IMR-90 (cell line): ENCODE data around the gene NUDT16. TPM values are rescaled to one million over a fixed set of nuclear protein-coding genes. Genes with fewer than 3 reads are reported as not detected.

Experiments used
- ATAC-seq: fragments of 200-7000 bp; cut with Tn5 transposase; 2 replicates; pipeline ENCODE4 v1.9.1; 2020; ENCODE audit warnings: low read depth, mild to moderate bottlenecking, moderate library complexity
- BruUV-seq: library from RNA; stranded (reverse); fragments of 400-500 nt; replicated peaks from 2 replicates; lab custom pipeline; 2021; lab: Mats Ljungman, UMichigan
- CTCF ChIA-PET: fragments of 300-600 bp; formaldehyde crosslinking; extraction: SDS; loops from one replicate; lab custom pipeline; 2021; ENCODE audit warnings: antibody characterized with exemption; lab: Yijun Ruan, JAX
- POLR2A ChIA-PET: fragments of 300-600 bp; sonication (Branson Sonifier 250); formaldehyde crosslinking; loops from one replicate; lab custom pipeline; 2022; ENCODE audit warnings: antibody characterized with exemption; ENCODE audit not compliant: unreplicated experiment; lab: Charles Lee
- DNase-seq: peaks from one replicate; pipeline ENCODE4 v3.0.0; 2013
- H2AFZ ChIP-seq: replicated peaks from 2 replicates; pipeline ENCODE3; 2013; ENCODE audit warnings: low read length, mild to moderate bottlenecking; ENCODE audit not compliant: poor library complexity
- H2AK5ac ChIP-seq: 2 replicates; pipeline ENCODE4 v1.6.1; 2013; ENCODE audit warnings: low read depth, low read length, inconsistent platforms
- H2AK9ac ChIP-seq: replicated peaks from 2 replicates; pipeline ENCODE3; 2013; ENCODE audit warnings: mild to moderate bottlenecking, low read depth, low read length, moderate library complexity; ENCODE audit not compliant: poor library complexity
- H2BK120ac ChIP-seq: 2 replicates; pipeline ENCODE4 v1.6.1; 2013; ENCODE audit warnings: low read depth, low read length, inconsistent platforms
- H2BK15ac ChIP-seq: 3 replicates; pipeline ENCODE4 v1.6.1; 2013; ENCODE audit warnings: low read depth, low read length, inconsistent platforms
- H2BK20ac ChIP-seq: 2 replicates; pipeline ENCODE4 v1.6.1; 2013; ENCODE audit warnings: low read depth, mild to moderate bottlenecking, inconsistent platforms, low read length, moderate library complexity
- H2BK5ac ChIP-seq: 2 replicates; pipeline ENCODE4 v1.6.1; 2013; ENCODE audit warnings: mild to moderate bottlenecking, low read depth, low read length, inconsistent platforms; ENCODE audit not compliant: poor library complexity, severe bottlenecking
- H3K14ac ChIP-seq: replicated peaks from 2 replicates; pipeline ENCODE4 v1.6.1; 2013; ENCODE audit warnings: low read depth, low read length, inconsistent platforms
- H3K18ac ChIP-seq: 2 replicates; pipeline ENCODE4 v1.6.1; 2013; ENCODE audit warnings: low read depth, low read length, control low read depth
- H3K23ac ChIP-seq: 2 replicates; pipeline ENCODE4 v1.6.1; 2013; ENCODE audit warnings: low read depth, low read length, inconsistent platforms
- H3K27ac ChIP-seq: 2 replicates; pipeline ENCODE4 v1.5.1; 2013; ENCODE audit warnings: mild to moderate bottlenecking, control low read depth, low read length; ENCODE audit not compliant: insufficient read depth
- H3K27me3 ChIP-seq: 2 replicates; pipeline ENCODE4 v1.6.1; 2013; ENCODE audit warnings: low read length; ENCODE audit not compliant: control insufficient read depth, insufficient read depth
- H3K36me3 ChIP-seq: 2 replicates; pipeline ENCODE4 v1.6.1; 2013; ENCODE audit warnings: low read length, mixed read lengths; ENCODE audit not compliant: control insufficient read depth, insufficient read depth
- H3K4ac ChIP-seq: 2 replicates; pipeline ENCODE4 v1.6.1; 2013; ENCODE audit warnings: low read depth, low read length, inconsistent platforms
- H3K4me1 ChIP-seq: 2 replicates; pipeline ENCODE4 v1.6.1; 2013; ENCODE audit warnings: low read length, mixed read lengths; ENCODE audit not compliant: control insufficient read depth, insufficient read depth
- H3K4me2 ChIP-seq: 2 replicates; pipeline ENCODE4 v1.6.1; 2013; ENCODE audit warnings: low read depth, mild to moderate bottlenecking, control low read depth, low read length, moderate library complexity
- H3K4me3 ChIP-seq: 2 replicates; pipeline ENCODE4 v1.5.1; 2013; ENCODE audit warnings: low read depth, mild to moderate bottlenecking, control low read depth, low read length, moderate library complexity; ENCODE audit not compliant: insufficient read depth
- H3K56ac ChIP-seq: 2 replicates; pipeline ENCODE4 v1.6.1; 2013; ENCODE audit warnings: low read length, inconsistent platforms; ENCODE audit not compliant: insufficient read depth; ENCODE audit errors: extremely low read depth
- H3K79me1 ChIP-seq, 2 experiments: 2 replicates each; pipeline ENCODE4 v1.6.1; 2013; ENCODE audit warnings: low read length in 2 of 2, inconsistent platforms in 1 of 2, low read depth in 1 of 2
- H3K9ac ChIP-seq: 2 replicates; pipeline ENCODE4 v1.6.1; 2013; ENCODE audit warnings: low read depth, low read length, control low read depth
- H3K9me1 ChIP-seq: 2 replicates; pipeline ENCODE4 v1.6.1; 2013; ENCODE audit warnings: low read length, inconsistent platforms; ENCODE audit not compliant: insufficient read depth
- H3K9me3 ChIP-seq: 2 replicates; pipeline ENCODE4 v1.6.1; 2013; ENCODE audit warnings: low read length; ENCODE audit not compliant: control insufficient read depth, insufficient read depth
- H4K20me1 ChIP-seq: 2 replicates; pipeline ENCODE4 v1.6.1; 2013; ENCODE audit warnings: low read length, inconsistent platforms; ENCODE audit not compliant: insufficient read depth
- H4K5ac ChIP-seq: 2 replicates; pipeline ENCODE4 v1.6.1; 2013; ENCODE audit warnings: mild to moderate bottlenecking, low read depth, low read length, control low read depth
- H4K8ac ChIP-seq, 2 experiments: 2 replicates each; pipeline ENCODE4 v1.6.1; 2013; ENCODE audit warnings: low read depth in 2 of 2, low read length in 2 of 2, control low read depth in 1 of 2, inconsistent platforms in 1 of 2
- H4K91ac ChIP-seq: 2 replicates; pipeline ENCODE4 v1.6.1; 2013; ENCODE audit warnings: low read depth, low read length, inconsistent platforms; ENCODE audit not compliant: insufficient read depth
- BHLHE40 ChIP-seq: fragments of 150-350 bp; IDR thresholded peaks from 2 replicates; pipeline ENCODE4 v1.6.1; 2016; ENCODE audit warnings: mild to moderate bottlenecking, low read depth, low read length
- POLR2A ChIP-seq: IDR thresholded peaks from 2 replicates; pipeline ENCODE4 v1.6.1; 2012; ENCODE audit warnings: mild to moderate bottlenecking, low read depth, low read length
- WGBS, 2 experiments: methylation state at CpG; one replicate each; pipeline versions ENCODE4 v1.1.5 to v1.1.7; 2013; ENCODE audit warnings: missing lambda C conversion rate in 2 of 2; ENCODE audit not compliant: insufficient read length in 1 of 2; ENCODE audit errors: extremely low coverage in 2 of 2; 5-methylcytosine and 5-hydroxymethylcytosine counted together
- dilution Hi-C: fragments of 300-500 bp; cut with HindIII; formaldehyde crosslinking; loops from one replicate; pipeline ENCODE4 v1.14.3; 2018; ENCODE audit warnings: low sequenced_read_pairs; ENCODE audit not compliant: unreplicated experiment
- in situ Hi-C: fragments of 300-500 bp; cut with MboI; formaldehyde crosslinking; loops from 3 replicates; pipeline ENCODE4 v1.14.3; 2019; ENCODE audit warnings: low sequenced_read_pairs, inconsistent platforms, mixed read lengths
- intact Hi-C: fragments of 100-400 bp; cut with micrococcal nuclease; formaldehyde crosslinking; loops from 2 replicates; pipeline ENCODE4 v1.10.0; 2022
- polyA plus RNA-seq, 3 experiments: library from polyadenylated mRNA; depleted of rRNA; stranded (reverse); fragments of >200 nt; gene quantifications; 2 replicates each; pipeline ENCODE4 v1.2.3, GENCODE V29; 2012; ENCODE audit warnings: low replicate concordance in 1 of 3
- total RNA-seq: library from RNA; depleted of rRNA; stranded (reverse); fragments of >200 nt; gene quantifications from 2 replicates; pipeline ENCODE4 v1.2.3, GENCODE V29; 2012

NUDT16 gene
- total and polyA plus RNA-seq, 2 of the 4 experiments (the other 2 are of a cell fraction) = 8.9 to 10.4 TPM

GRCh38 chr3:131349946-131350347, 31.6 kb upstream of the NUDT16 start:
- no peak overlapping the region for H2BK5ac ChIP-seq

More at GRCh38 chr3:131349946-131350347, 31.6 kb upstream of the NUDT16 start:
- Histone ChIP-seq H4K5ac (no peak overlapping the region), H4K91ac (no peak overlapping the region), H3K36me3 (no peaks in the 10 kb centered on the region), H3K4me1 (no peaks in the 10 kb centered on the region), H2AFZ (no peak overlapping the region), H2BK20ac (no peak overlapping the region), H2AK5ac (no peak overlapping the region), H3K79me1 (no peaks in the 10 kb centered on the region), H3K4me3 (no peak overlapping the region), H2BK120ac (no peak overlapping the region), H3K4ac (no peak overlapping the region), H4K8ac (no peak overlapping the region), H2BK15ac (no peak overlapping the region), H4K20me1 (no peaks in the 10 kb centered on the region), H2AK9ac (no peak overlapping the region), H3K14ac (no peak overlapping the region), H3K9ac (no peak overlapping the region), H3K27ac (no peak overlapping the region), H3K18ac (no peak overlapping the region), H3K9me1 (no peaks in the 10 kb centered on the region), H3K23ac (no peak overlapping the region), H3K4me2 (no peak overlapping the region), H3K9me3 (no peaks in the 10 kb centered on the region), H3K56ac (no peak overlapping the region), H3K27me3 (no peaks in the 10 kb centered on the region)
- intact Hi-C loops (no loop called here), in situ Hi-C loops (no loop called here), dilution Hi-C loops (no loop called here)
- WGBS, 2 experiments = 50% methylated on average over 1 of the region's 4 CpGs; no CpG with 5 or more reads in 1 of the 2 experiments
- peak; percentile 86 for ATAC-seq
- DNase-seq = peak; percentile 70
- ChIA-PET POLR2A (interaction anchor here (0.6 kb wide), 1 partner anchor 359 kb away, joined by 4 read pairs; no protein-coding TSS in a partner anchor), CTCF (interaction anchor here (1.5 kb wide), 1 partner anchor 317 kb away, joined by 4 read pairs; no protein-coding TSS in a partner anchor)
- BruUV-seq = no TSS peak
- no peak for TF ChIP-seq POLR2A
- peak; percentile 13; the same call in 1 of the 2 replicates for TF ChIP-seq BHLHE40
